Rectal smooth muscle tissue (tissue), 1 donor: ENCODE measurements around the gene HLA-DRB5.
"Not testable (repeated sequence)": the region's sequence is repeated elsewhere in the genome, so short reads cannot be mapped to it uniquely, and the experiment has no call there.

Experiments
- H3K27ac ChIP-seq: one replicate; pipeline ENCODE4 v1.7.0; 2013; ENCODE audit warnings: low read depth, low read length, inconsistent platforms
- H3K27me3 ChIP-seq: one replicate; pipeline ENCODE4 v1.7.0; 2013; ENCODE audit warnings: low read length; ENCODE audit not compliant: control insufficient read depth, insufficient read depth
- H3K36me3 ChIP-seq: one replicate; pipeline ENCODE4 v1.7.0; 2013; ENCODE audit warnings: low read length; ENCODE audit not compliant: control insufficient read depth, insufficient read depth
- H3K4me1 ChIP-seq: one replicate; pipeline ENCODE4 v1.7.0; 2013; ENCODE audit warnings: low read length; ENCODE audit not compliant: control insufficient read depth, insufficient read depth
- H3K4me3 ChIP-seq: one replicate; pipeline ENCODE4 v1.7.0; 2013; ENCODE audit warnings: low read length
- H3K9ac ChIP-seq: one replicate; pipeline ENCODE4 v1.7.0; 2013; ENCODE audit warnings: low read length

Gene HLA-DRB5

DNA sequence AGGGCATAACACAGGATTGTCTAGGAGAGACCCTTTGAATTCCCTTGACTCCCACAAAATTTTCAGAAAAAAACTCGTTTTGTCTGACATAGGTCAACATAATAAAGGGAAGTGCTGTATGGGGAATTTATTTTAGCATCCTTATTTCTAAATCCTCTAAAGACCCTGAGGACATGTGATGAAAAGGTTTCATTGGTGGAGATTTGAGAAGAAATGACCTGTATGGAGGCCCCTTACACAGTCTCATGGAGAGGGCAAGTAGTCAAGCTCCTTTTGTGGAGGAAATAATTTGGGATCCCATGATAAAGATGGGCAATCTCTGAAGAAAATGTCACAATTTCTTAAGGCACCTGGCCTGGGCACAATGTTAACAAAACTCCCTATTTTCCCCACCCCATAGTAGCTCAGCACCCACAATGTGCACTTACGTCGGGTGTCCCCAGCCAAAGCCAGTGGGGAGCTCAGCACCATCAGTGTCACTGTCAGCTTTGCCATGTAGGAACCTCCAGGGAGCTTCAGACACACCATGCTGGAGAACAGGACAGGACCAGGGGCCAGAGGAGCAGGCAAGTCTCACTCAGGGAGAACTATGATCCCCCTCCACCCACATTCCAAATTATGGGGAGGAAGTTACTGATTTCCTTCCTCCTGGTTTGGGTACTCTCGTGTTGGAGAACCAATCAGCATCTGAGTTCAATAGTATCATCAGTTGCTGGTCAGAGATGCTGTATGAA lies at the start of gene HLA-DRB5:
Gene HLA-DRB5, minus strand, starts transcription at position 591 of the 734 bp plus-strand sequence. Its CDS starts 63 bp downstream, at position 528.
- no peaks in the 10 kb centered on the region for H3K27me3 ChIP-seq
- H3K36me3 ChIP-seq, result no peaks in the 10 kb centered on the region
- H3K4me3 ChIP-seq, result no peak within 1 kb of the TSS
- no peak within 1 kb of the TSS for H3K27ac ChIP-seq
- no peak within 1 kb of the TSS for H3K9ac ChIP-seq
- H3K4me1 ChIP-seq, result no peaks in the 10 kb centered on the region

DNA sequence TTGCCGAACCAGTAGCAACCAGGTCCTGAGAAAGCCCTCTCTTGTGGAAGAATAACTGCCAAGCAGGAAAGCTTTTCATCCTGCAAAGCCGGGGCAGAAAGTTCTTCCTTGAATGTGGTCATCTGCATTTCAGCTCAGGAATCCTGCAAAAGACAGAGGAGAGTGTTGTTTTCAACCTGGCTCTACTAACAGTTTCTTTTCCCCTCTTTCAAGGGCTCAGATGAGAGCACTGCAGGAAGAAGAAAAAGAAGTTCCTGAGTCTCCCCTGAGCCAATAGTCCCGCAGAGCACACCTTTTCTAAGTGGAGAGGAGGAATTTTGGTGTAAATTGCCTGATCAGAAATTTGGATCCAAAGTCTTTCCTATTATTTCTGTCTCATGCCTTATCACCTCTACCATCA lies 48.9 kb upstream of the HLA-DRB5 start:
- H3K36me3 ChIP-seq, result no peaks in the 10 kb centered on the region
- no peak overlapping the region for H3K27ac ChIP-seq
- no peak overlapping the region for H3K4me3 ChIP-seq
- H3K9ac ChIP-seq, result no peak overlapping the region
- H3K4me1 ChIP-seq, result no peaks in the 10 kb centered on the region
- no peaks in the 10 kb centered on the region for H3K27me3 ChIP-seq

DNA sequence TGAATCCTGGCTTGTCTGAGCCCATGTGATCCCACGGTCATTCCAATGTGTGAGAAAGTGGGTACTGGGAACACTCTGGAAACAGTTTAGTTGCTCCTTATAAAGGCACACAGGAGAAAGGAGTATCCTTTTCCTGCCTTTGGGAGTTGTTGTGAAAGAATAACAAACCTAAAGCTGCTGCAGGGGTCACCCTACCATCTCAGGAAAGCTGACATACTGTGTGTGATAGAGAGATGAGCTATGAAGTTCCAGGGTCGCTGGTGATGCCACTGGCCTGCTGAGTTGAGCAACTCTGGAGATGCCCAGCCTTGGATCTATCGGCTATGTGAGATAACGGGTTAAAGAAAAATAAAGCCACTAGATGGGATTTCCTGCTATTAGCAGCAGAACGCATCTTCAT lies 47.4 kb upstream of the HLA-DRB5 start:
- not testable (repeated sequence) for H3K4me1 ChIP-seq, H3K9ac ChIP-seq, H3K27ac ChIP-seq, H3K27me3 ChIP-seq, H3K36me3 ChIP-seq, H3K4me3 ChIP-seq

DNA sequence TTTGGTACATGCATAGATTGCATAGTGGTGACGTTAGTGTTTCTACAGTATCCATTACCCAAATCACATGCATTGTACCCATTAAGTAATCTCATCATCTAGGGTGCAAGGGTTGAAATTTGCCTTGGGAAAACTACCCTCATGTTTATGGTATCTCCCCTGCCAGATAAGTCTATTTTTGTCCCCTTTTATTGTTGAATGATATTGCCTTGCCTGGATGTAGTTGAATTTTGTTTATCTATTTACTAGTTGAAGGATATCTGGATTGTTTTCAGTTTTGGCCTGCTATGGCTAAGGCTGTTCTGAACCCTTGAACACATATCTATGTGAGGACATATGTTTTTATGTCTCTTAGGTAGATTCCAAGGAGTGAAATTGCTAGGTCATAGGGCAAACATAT lies 46.2 kb upstream of the HLA-DRB5 start:
- Histone ChIP-seq H3K27me3 (no peaks in the 10 kb centered on the region), H3K4me3 (no peak overlapping the region), H3K27ac (no peak overlapping the region), H3K9ac (no peak overlapping the region), H3K36me3 (no peaks in the 10 kb centered on the region), H3K4me1 (no peaks in the 10 kb centered on the region)

DNA sequence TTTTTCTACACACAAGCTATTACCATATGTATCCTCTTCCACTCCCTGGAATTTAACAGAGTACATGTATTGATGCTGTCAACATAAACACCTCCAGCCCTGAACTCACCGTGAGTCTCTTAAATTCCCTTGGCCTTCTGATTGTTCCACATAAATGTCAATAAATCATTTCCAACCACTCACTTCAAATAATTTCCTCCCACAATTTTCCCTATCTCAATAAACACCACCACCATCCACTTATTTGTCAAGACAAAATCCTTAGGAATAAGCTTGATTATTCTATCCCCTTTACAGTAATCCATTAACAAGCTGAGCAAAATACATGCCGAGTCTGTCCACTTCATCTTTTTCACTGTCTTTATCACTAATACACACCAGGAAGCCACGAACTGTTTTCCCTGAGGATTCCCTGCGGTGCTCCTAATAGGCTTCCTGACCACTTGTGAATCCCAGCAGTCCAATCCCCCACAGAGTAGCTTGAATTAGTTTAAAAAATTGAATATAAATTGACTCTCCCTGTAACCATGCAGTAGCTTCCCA lies 40.3 kb upstream of the HLA-DRB5 start:
- Histone ChIP-seq H3K27ac (no peak overlapping the region), H3K36me3 (no peaks in the 10 kb centered on the region)

DNA sequence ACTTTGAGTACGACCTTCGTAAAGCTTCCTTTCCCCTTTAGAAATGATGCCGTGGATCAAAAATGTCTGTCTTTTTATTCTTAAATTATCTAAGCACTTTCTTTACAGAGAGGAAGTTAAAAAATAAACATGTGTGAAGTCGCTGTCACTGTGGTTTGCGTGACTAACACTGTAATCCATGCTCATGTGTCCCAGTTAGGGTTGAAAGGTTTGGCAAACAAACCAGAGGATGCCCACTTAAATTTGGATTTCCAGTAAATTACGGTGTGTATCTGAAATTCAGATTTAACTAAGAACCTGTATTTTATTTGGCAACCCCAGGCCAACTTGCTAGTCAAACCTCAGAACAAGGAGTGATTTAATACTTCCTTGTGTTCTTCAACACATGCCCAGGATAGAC lies 38.5 kb upstream of the HLA-DRB5 start:
- Histone ChIP-seq H3K36me3 (no peaks in the 10 kb centered on the region), H3K27me3 (no peaks in the 10 kb centered on the region), H3K27ac (no peak overlapping the region), H3K4me3 (no peak overlapping the region), H3K4me1 (no peaks in the 10 kb centered on the region), H3K9ac (no peak overlapping the region)

More for the DNA sequence above, 40.3 kb upstream of the HLA-DRB5 start:
- Histone ChIP-seq H3K27me3 (no peaks in the 10 kb centered on the region), H3K4me1 (no peaks in the 10 kb centered on the region), H3K4me3 (no peak overlapping the region), H3K9ac (no peak overlapping the region)

DNA sequence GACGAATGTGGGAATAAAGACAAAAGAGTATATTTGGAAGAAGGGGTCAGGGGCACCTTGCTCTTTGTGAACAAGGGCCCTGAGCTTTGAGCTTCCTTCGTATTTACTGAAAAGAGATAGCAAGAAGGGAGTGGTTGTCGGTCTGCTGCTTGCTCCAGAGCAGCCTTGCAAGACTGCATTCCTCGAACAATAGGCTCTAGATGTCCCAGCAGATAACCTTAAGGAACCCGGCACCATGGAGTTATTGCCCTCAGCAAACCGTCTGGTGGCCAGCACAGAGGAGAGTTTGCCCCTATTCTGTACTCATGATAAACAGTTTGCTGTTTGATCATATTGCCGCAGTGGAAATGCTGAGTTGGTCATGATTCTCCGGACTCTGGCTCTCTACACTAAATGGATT lies 36.9 kb upstream of the HLA-DRB5 start:
- no peak overlapping the region for H3K27ac ChIP-seq
- H3K27me3 ChIP-seq, result no peaks in the 10 kb centered on the region
- H3K4me3 ChIP-seq, result no peak overlapping the region
- no peaks in the 10 kb centered on the region for H3K4me1 ChIP-seq
- H3K36me3 ChIP-seq, result no peaks in the 10 kb centered on the region
- H3K9ac ChIP-seq, result no peak overlapping the region

DNA sequence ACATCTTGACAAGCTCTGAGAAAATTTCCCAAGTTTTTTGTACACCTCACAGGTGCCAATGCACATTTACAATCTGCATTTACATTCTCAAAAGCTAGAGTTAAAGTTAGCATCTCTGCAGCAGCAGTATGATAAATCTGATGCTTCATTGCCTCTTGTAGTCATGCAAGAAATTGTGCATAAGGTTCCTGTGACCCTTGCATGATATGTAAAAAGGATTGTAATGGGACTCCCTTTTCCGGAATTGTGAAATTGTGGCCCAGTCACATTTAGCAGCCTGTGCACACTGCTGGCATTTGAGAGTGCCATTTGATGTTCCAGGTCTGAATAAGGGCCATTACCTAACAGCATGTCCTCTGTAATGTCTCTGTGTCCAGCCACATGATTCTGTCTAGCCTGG lies 35.4 kb upstream of the HLA-DRB5 start:
- no peaks in the 10 kb centered on the region for H3K27me3 ChIP-seq
- H3K27ac ChIP-seq, result no peak overlapping the region
- no peak overlapping the region for H3K4me3 ChIP-seq
- no peaks in the 10 kb centered on the region for H3K36me3 ChIP-seq
- H3K9ac ChIP-seq, result no peak overlapping the region
- no peaks in the 10 kb centered on the region for H3K4me1 ChIP-seq

DNA sequence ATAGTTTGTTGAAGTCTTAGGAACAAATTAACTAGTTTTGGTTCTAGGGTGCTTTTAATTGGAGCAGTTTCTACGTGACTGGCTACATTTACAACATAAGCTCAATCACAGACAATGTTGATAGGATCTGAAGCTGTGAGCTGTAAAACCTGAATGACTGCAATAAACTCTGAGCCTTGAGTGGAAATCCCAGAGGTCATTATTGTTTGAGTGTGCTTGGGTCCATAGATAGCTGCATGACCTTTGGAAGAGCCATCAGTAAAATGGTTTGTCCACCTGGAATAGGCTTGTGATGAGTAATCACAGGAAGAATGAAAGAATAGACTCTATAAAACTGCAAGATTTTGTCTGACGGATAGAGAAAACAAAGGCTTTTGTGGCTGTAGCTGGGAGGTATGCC lies 32.9 kb upstream of the HLA-DRB5 start:
- H3K27me3 ChIP-seq, result no peaks in the 10 kb centered on the region
- no peaks in the 10 kb centered on the region for H3K4me1 ChIP-seq
- H3K9ac ChIP-seq, result no peak overlapping the region
- no peak overlapping the region for H3K4me3 ChIP-seq
- H3K27ac ChIP-seq, result no peak overlapping the region
- H3K36me3 ChIP-seq, result no peaks in the 10 kb centered on the region

DNA sequence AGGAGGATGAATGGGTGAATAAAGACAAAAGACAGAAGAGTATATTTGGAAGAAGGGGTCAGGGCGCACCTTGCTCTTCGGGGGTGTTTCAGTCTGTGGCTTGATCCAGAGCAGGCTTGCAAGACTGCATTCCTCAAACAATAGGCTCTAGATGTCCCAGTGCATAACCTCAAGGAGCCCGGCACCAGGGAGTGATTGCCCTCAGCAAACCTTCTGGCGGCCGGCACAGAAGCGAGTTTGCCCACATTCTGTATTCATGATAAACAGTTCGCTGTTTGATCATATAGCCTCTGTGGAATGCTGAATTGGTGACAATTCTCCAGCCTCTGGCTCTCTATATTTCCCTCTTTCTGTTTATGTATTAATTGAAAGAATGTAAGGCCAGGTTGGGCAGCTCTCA lies 29.7 kb upstream of the HLA-DRB5 start:
- Histone ChIP-seq H3K4me3 (no peak overlapping the region), H3K9ac (no peak overlapping the region), H3K4me1 (no peaks in the 10 kb centered on the region), H3K27me3 (no peaks in the 10 kb centered on the region), H3K36me3 (no peaks in the 10 kb centered on the region), H3K27ac (no peak overlapping the region)

DNA sequence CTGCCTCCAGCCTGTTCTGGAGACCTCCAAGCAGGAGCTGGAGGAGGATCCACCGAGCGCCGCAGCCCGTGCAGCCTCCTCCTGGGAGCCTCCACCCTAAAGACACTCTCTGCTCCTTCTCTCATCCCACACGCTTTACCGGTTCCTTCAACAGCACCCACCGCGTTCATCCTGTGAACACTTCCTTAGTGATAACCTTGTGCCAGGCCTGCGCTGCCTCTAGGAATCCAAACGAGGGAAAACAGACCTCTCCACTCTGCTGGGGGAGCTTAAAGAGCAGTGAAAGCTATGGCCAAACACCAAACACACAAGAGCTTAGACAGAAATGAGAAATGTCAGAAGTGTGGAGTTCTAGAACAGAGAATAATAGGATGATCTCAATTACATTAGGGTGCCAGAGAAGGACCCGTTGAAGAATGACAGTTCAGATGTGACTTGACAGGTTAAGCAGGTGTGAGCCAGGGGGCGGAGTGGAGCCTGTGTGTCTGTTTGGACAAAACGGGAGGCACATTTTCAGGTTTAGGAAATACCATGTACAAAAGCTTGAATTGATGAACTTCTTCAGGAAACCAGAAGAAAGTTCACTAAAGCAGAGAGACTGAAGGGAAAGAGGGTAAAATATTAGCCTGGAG lies 28.5 kb upstream of the HLA-DRB5 start:
- Histone ChIP-seq H3K27me3 (no peaks in the 10 kb centered on the region), H3K9ac (no peak overlapping the region), H3K36me3 (no peaks in the 10 kb centered on the region), H3K4me1 (no peaks in the 10 kb centered on the region), H3K4me3 (no peak overlapping the region), H3K27ac (no peak overlapping the region)

DNA sequence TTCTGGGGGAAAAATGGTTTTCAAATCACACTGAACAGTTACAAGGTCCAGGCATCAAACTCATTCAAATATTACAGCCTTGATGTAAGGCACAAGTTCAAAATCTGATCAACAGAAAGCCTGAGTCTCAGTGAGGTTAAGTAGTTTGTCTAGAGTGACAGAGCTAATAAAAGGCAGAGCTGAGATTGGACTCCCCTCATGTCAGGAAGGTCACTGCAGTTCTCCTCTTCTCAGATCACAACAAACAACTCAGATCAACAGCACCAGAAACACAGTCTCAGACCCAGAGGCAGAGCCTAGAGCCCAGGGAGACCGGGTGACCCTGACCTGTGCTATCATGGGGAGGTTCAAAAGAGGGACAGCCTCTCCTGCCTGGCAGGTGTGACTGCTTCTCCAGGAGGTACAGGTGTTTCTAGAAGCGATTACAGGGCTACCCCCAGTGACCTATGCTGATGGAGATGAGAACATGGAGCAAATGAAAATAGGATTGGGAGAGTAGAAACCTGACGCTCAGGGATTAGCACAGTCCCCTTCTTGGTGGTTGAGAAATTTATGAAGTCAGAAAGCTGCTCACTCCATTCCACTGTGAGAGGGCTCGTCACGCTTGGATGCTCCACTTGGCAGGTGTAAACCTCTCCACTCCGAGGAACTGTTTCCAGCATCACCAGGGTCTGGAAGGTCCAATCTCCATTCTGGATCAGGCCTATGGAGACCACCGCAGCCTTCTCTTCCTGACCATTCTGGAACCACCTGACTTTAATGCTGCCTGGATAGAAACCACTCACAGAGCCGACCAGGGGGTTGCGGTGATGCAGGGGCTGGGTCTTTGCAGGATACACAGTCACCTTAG lies 24.3 kb upstream of the HLA-DRB5 start:
- Histone ChIP-seq H3K27me3 (no peaks in the 10 kb centered on the region), H3K36me3 (no peaks in the 10 kb centered on the region), H3K4me3 (no peak overlapping the region), H3K4me1 (no peaks in the 10 kb centered on the region), H3K9ac (no peak overlapping the region), H3K27ac (no peak overlapping the region)
